HepG2 (cell line): Measurements from ENCODE around the gene EMP2.

Experiments used
- RXRB ChIP-seq: IDR thresholded peaks from 2 replicates; pipeline ENCODE4 v1.6.1; 2016; ENCODE audit warnings: borderline replicate concordance, missing genetic modification reagents, missing compliant biosample characterization
- SUZ12 ChIP-seq: fragments of 150-350 bp; IDR thresholded peaks from 2 replicates; pipeline ENCODE4 v1.6.1; 2014; ENCODE audit warnings: low read depth, low read length

GRCh38 chr16:10606607-10607006, 26.2 kb upstream of the EMP2 start:
- TF ChIP-seq SUZ12, result no peak
- TF ChIP-seq RXRB (CRISPR knock-in tag), result no peak
